Subcutaneous adipose tissue (tissue), 4 donors: Measurements from ENCODE around the gene CBFA2T2. TPM values are rescaled to one million over a fixed set of nuclear protein-coding genes. Genes with fewer than 3 reads are reported as not detected.

ENCODE experiments used
- CTCF ChIP-seq: fragments of 450-650 bp; IDR thresholded peaks from one replicate; pipeline ENCODE4 v1.5.1; 2016; ENCODE audit warnings: low read depth, mild to moderate bottlenecking, control low read depth, antibody characterized with exemption, moderate library complexity
- total RNA-seq, 4 donors: library from RNA; depleted of rRNA; stranded (reverse); fragments of >200 nt; gene quantifications; one replicate each; pipeline ENCODE4 v1.1.0, GENCODE V29; 2016

Gene CBFA2T2
- total RNA-seq, 4 donors from 2014 or later = 8.5 to 13.4 (median 10.0) TPM

DNA sequence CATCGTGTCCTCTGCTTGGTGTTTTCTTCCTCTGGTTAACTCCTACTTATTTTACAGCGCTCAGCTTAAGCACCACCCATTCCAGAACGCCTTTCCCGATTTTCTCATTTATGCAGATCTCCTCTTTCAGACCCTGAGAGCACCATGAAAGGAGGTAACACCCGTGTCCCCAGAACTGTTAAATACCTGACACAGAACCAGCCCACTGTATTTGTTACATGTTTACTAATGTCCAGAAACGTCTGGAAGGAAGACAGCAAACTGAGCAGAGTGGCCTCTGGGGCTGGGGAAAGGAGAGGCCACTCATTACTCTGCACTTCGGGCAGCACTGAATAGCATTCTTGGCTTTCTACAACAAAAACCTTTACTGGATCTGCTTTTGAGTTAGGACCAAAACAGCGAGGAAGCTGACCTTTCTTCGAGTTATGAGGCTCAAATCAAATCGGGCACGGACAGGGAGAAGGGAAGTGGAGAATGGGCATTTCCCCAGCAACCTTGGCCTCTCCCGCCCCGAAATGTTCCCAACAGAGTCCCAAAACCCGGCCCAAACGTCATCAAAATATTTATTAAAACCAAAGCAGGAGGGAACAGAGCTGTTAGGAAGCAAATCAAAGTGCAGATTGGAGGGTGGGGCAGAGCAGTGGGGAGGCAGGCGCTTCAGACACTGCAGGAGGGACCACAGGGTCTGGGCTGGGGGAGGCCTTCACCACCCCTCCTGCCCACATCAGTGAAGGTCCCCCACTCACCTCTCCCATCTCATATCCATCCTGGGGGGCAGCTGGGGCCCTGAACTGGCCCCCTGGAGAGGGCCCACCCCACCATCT is 185.5 kb downstream of the CBFA2T2 start:
- no peak for TF ChIP-seq CTCF

DNA sequence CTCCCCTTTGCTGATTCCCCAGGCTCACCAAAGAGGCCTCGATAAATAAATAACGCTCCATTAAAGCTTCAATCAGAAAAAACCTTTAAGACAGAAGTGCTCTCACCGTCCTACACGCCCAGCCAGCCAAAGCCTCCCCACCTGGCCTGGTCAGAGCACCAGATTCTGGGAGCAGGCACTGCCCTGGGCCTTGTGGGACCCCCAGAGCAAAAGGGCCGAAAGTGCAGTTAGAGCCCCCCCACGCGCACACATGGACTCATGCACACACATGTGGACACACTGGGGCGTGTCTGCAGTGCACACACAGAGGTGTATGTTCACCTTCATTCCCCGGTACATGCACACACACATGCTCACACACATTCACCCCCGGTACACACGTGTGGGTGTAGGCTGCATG is 186.2 kb downstream of the CBFA2T2 start:
- no peak for TF ChIP-seq CTCF

DNA sequence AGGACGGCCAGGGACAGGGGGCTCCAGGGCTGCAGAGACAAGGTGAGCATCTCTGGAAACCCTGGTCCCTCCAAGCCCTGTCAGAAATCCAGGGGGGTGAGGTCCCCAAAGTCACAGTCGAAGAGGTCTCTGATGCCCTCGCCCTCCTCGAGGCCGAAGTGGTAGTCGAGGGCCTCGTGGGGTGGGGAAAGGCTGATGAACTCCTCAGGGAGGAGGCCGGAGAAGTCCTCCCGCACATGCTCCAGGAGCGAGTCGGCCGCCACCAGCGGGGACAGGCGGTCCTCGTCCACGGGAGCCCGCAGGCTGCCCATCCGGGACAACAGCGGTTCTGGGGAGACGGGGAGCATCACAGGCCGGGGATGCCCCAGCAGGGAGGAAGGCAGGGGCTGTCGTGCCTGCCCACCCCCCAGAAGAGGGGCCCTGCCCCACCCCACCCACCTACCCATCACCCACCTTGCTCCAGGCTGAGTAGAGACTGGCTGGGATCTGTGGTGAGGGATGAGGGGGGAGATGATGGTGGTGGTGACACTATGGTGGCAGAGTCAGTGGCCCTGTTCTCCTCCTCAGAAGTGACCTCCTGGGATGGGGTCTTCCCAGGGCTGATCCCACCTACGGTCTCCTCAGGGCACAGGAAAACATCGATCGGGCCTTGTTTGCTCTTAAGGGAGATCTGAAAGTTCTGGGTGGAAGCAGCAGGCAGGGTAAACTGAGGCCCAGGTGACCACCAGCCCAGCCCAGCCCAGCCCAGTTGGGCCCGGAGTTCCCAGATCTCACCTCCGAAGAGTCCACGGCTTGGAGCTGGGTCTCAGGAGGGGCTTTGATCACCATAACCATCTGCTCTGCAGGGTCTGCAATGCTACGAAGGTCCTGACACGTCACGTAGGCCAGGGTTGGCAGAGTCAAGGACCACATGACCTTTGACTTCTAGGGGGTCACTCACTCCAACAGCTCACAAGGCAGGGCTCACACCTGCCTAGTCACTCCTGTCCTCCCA is 187.1 kb downstream of the CBFA2T2 start:
- TF ChIP-seq CTCF = no peak

GRCh38 chr20:33677991-33678702 is 188.3 kb downstream of the CBFA2T2 start:
- no peak for TF ChIP-seq CTCF

GRCh38 chr20:33679758-33680485 is 190.0 kb downstream of the CBFA2T2 start:
- no peak for TF ChIP-seq CTCF

DNA sequence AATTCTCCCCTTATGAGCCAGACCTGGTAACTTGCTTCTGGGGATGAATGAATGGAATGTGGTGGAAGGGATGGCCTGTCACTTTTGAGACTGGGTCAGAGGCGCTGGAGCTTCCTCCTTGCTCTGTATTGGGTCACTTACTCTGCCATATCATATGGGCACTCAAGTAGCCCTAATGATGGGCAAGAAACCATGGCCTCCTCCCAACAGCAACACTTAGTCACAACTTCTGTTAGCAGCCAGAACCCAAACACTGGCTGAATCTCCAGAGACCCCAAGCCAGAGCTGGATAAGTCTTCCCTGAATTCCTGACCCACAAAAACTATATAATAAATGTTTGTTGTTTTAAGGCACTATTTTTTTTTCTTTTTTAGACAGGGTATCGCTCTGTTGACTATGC is 190.8 kb downstream of the CBFA2T2 start:
- TF ChIP-seq CTCF = no peak
